Heart right ventricle (tissue), 16 donors: Measurements from ENCODE around the gene PIP5K1C. TPM values are rescaled to one million over a fixed set of nuclear protein-coding genes. Genes with fewer than 3 reads are reported as not detected.

Experiments used
- ATAC-seq, 8 donors: fragments of 200-7000 bp; cut with Tn5 transposase; one replicate each; pipeline ENCODE4 v1.9.1; 2020; ENCODE audit warnings: mild to moderate bottlenecking in 8 of 8, moderate library complexity in 8 of 8, moderate number of reproducible peaks in 1 of 8
- DNase-seq, 2 donors: peaks; one replicate each; pipeline ENCODE4 v3.0.0-alpha.2; 2020
- H3K27ac ChIP-seq, 10 donors: fragments of 200-600 bp; sonication (generic) in 2 of 10; one replicate each; pipeline versions ENCODE4 v1.5.0 to v1.8.0; 2020 to 2022; ENCODE audit warnings: mild to moderate bottlenecking in 3 of 10
- H3K27me3 ChIP-seq, 7 donors: fragments of 200-600 bp; one replicate each; pipeline ENCODE4 v1.8.0; 2021 to 2022; ENCODE audit warnings: mild to moderate bottlenecking in 2 of 7
- H3K36me3 ChIP-seq, 9 donors: fragments of 200-600 bp; sonication (generic) in 1 of 9; one replicate each; pipeline versions ENCODE4 v1.5.0 to v1.8.0; 2020 to 2022; ENCODE audit warnings: mild to moderate bottlenecking in 2 of 9
- H3K4me1 ChIP-seq, 9 donors: fragments of 200-600 bp; sonication (generic) in 1 of 9; one replicate each; pipeline versions ENCODE4 v1.5.0 to v1.8.0; 2020 to 2022; ENCODE audit warnings: mild to moderate bottlenecking in 4 of 9
- H3K4me3 ChIP-seq, 10 donors: fragments of 200-600 bp; sonication (generic) in 2 of 10; one replicate each; pipeline versions ENCODE4 v1.5.0 to v1.8.0; 2020 to 2022; ENCODE audit warnings: mild to moderate bottlenecking in 7 of 10, moderate library complexity in 2 of 10
- H3K9me3 ChIP-seq, 11 donors: fragments of 200-600 bp in 10 of 11; sonication (generic) in 2 of 11; one replicate each; pipeline versions ENCODE4 v1.5.0 to v1.8.0; 2013 to 2022; ENCODE audit warnings: mild to moderate bottlenecking in 2 of 11, control low read depth in 1 of 11, moderate library complexity in 1 of 11
- CTCF ChIP-seq, 9 donors: fragments of 200-600 bp; sonication (generic) in 2 of 9; IDR thresholded peaks; one replicate each; pipeline versions ENCODE4 v1.5.0 to v1.8.0; 2021 to 2022; ENCODE audit warnings: antibody characterized with exemption in 9 of 9, mild to moderate bottlenecking in 5 of 9, moderate library complexity in 1 of 9
- WGBS, 2 donors: extraction: QIAGEN DNeasy Blood & Tissue Kit; methylation state at CpG; one replicate each; pipeline ENCODE4 v1.1.7; 2013; ENCODE audit warnings: inconsistent platforms in 1 of 2; 5-methylcytosine and 5-hydroxymethylcytosine counted together
- intact Hi-C, 10 donors: fragments of 100-400 bp; cut with DNase I; formaldehyde crosslinking; loops; one replicate each; pipeline versions ENCODE4 v1.11.1 to v1.14.2; 2022
- polyA plus RNA-seq, 2 donors: library from polyadenylated mRNA; stranded (reverse); fragments of 200-250 nt; gene quantifications; one replicate each; pipeline ENCODE4 v1.2.3, GENCODE V29; 2013
- total RNA-seq, 10 donors: library from RNA; stranded (reverse); fragmentation: NEBNext Ultra II Directional in 3 of 10; extraction: Animal tissue kit (Norgen Biotek cat#: 25700) in 3 of 10; gene quantifications; one replicate each; pipeline versions ENCODE4 v1.2.1 to v1.2.4, GENCODE V29; 2021 to 2023
- donor health status: Arrhythmogenic right ventricular cardiomyopathy.
- donor health status: ischemic (EF 13 %, LVEDD 7.1; RV severe dilation, severe dysfunction).
- donor health status: healthy with polysubstance abuse.
- donor health status: DM: no; HTN: yes; CAD: no.
- donor health status: DM: no; HTN: no; CAD: no.
- donor health status: ischemic (EF 25% LVEDD 6.9; RV normal size, moderate dysfunction).
- donor health status: ischemic (EF 25% LVEDD 5.7; RV mildly dilated, moderate dysfunction).
- donor health status: healthy.
- donor health status: DM: yes; HTN: yes; CAD: no.
- donor health status: Ischemic cardiomyopathy.
- donor health status: ischemic (EF 35%, LVEDD 5.7; RV mildly dilated, moderate dysfunction).
- donor health status: nonischemic (EF 11% LVEDD 7.7; RV severe dilation, severe dysfunction).
- donor health status: DM: yes; HTN: yes; CAD: no.
- donor health status: PGD.
- donor health status: ischemic (EF 29% LVEDD 5.4; RV normal size, mild dysfunction).
- donor health status: nonischemic (EF 23%, LVEDD 6.1; RV moderate dilation, normal function).

PIP5K1C gene
- total and polyA plus RNA-seq, 12 donors: 18.3 to 46.6 (median 34.9) TPM

GRCh38 chr19:3608079-3608641 lies 92.1 kb downstream of the PIP5K1C start:
- peaks cover 0 to 30% (median 18%) of the 10 kb centered on the region in 9 donors for H3K36me3 ChIP-seq
- peaks cover 10 to 72% (median 51%) of the 10 kb centered on the region in 9 donors for H3K4me1 ChIP-seq
- H3K4me3 ChIP-seq: peak overlapping the region in 4 of 10 donors; percentile 61 to 67 (median 66)
- TF ChIP-seq CTCF (IDR thresholded peaks at IDR 0.05): no peak
- WGBS, 2 donors: 32 to 39% methylated on average over 3 of the region's 3 CpGs
- intact Hi-C loops: no loop called here
- no peak for DNase-seq
- H3K27ac ChIP-seq: peak overlapping the region; percentile 83 to 95 (median 91)
- peak in 1 of 8 donors; percentile 17 for ATAC-seq
- peaks cover 0 to 28% (median 5%) of the 10 kb centered on the region in 7 donors for H3K27me3 ChIP-seq
- no peaks in the 10 kb centered on the region for H3K9me3 ChIP-seq

GRCh38 chr19:3607303-3608078 lies 92.8 kb downstream of the PIP5K1C start:
- ATAC-seq (peak; percentile 61 to 87 (median 78)), DNase-seq (peak; percentile 73 to 82)
- Histone ChIP-seq H3K27me3 (peaks cover 0 to 28% (median 5%) of the 10 kb centered on the region in 7 donors), H3K4me3 (peak overlapping the region; percentile 37 to 67 (median 60)), H3K36me3 (peaks cover 0 to 23% (median 14%) of the 10 kb centered on the region in 9 donors), H3K27ac (peak overlapping the region; percentile 85 to 95 (median 91)), H3K4me1 (peaks cover 10 to 73% (median 51%) of the 10 kb centered on the region in 9 donors), H3K9me3 (no peaks in the 10 kb centered on the region)
- 28% methylated on average over 21 to 22 of the region's 22 CpGs for WGBS, 2 donors
- intact Hi-C loops: no loop called here
- TF ChIP-seq CTCF (IDR thresholded peaks at IDR 0.05): no peak

GRCh38 chr19:3606690-3607289 lies 93.5 kb downstream of the PIP5K1C start, which contains the start of gene TBXA2R:
TBXA2R (minus strand) TSS chr19:3606875; CDS start chr19:3600634, 6,241 bp downstream.
- Histone ChIP-seq H3K4me3 (peak within 1 kb of the TSS; percentile 37 to 67 (median 60)), H3K27ac (peak within 1 kb of the TSS; percentile 85 to 95 (median 91)), H3K36me3 (peaks cover 0 to 16% (median 7%) of the 10 kb centered on the region in 9 donors), H3K4me1 (peaks cover 10 to 73% (median 51%) of the 10 kb centered on the region in 9 donors), H3K9me3 (no peaks in the 10 kb centered on the region), H3K27me3 (peaks cover 0 to 28% (median 5%) of the 10 kb centered on the region in 7 donors)
- intact Hi-C loops: no loop called here
- TF ChIP-seq CTCF (IDR thresholded peaks at IDR 0.05): no peak
- ATAC-seq: peak; percentile 36 to 70 (median 59)
- WGBS, 2 donors: 2% methylated on average over 42 to 46 of the region's 46 CpGs
- peak; percentile 77 to 84 for DNase-seq

GRCh38 chr19:3606174-3606689 lies 94.0 kb downstream of the PIP5K1C start:
- Histone ChIP-seq H3K27me3 (peaks cover 0 to 28% (median 5%) of the 10 kb centered on the region in 7 donors), H3K4me3 (peak overlapping the region; percentile 37 to 67 (median 60)), H3K9me3 (no peaks in the 10 kb centered on the region), H3K36me3 (peaks cover 0 to 11% (median 2%) of the 10 kb centered on the region in 9 donors), H3K4me1 (peaks cover 10 to 73% (median 51%) of the 10 kb centered on the region in 9 donors), H3K27ac (peak overlapping the region; percentile 85 to 95 (median 91))
- intact Hi-C loops: no loop called here
- DNase-seq: no peak
- WGBS, 2 donors: 12% methylated on average over 35 of the region's 35 CpGs
- peak in 3 of 8 donors; percentile 15 to 26 (median 25) for ATAC-seq
- TF ChIP-seq CTCF (IDR thresholded peaks at IDR 0.05): no peak
